Smooth muscle cell (in vitro differentiated cells): ENCODE measurements around the gene ALG10B. TPM values are rescaled to one million over a fixed set of nuclear protein-coding genes. Genes with fewer than 3 reads are reported as not detected.

ENCODE experiments used
- DNase-seq: peaks from one replicate; lab custom pipeline; 2025; ENCODE audit not compliant: unreplicated experiment; lab: John Stamatoyannopoulos, UW
- H2AFZ ChIP-seq: fragments of 200-600 bp; sonication (generic); 2 replicates; pipeline ENCODE4 v1.6.0; 2016; ENCODE audit warnings: antibody characterized with exemption, low read depth, mild to moderate bottlenecking
- H3F3A ChIP-seq: fragments of 200-600 bp; sonication (generic); 2 replicates; pipeline ENCODE4 v1.6.0; 2017; ENCODE audit warnings: antibody characterized with exemption, low read depth
- H3K27ac ChIP-seq: fragments of 200-600 bp; sonication (generic); 2 replicates; pipeline ENCODE4 v1.5.1; 2016; ENCODE audit warnings: low read depth, mild to moderate bottlenecking
- H3K27me3 ChIP-seq: fragments of 200-600 bp; sonication (generic); 2 replicates; pipeline ENCODE4 v1.6.1; 2016; ENCODE audit warnings: low read depth, mild to moderate bottlenecking
- H3K36me3 ChIP-seq: fragments of 200-600 bp; sonication (generic); 2 replicates; pipeline ENCODE4 v1.5.1; 2016; ENCODE audit warnings: low read depth
- H3K4me1 ChIP-seq: fragments of 200-600 bp; sonication (generic); 2 replicates; pipeline ENCODE4 v1.5.1; 2016; ENCODE audit warnings: low read depth
- H3K4me2 ChIP-seq: fragments of 200-600 bp; sonication (generic); 2 replicates; pipeline ENCODE4 v1.6.0; 2016; ENCODE audit warnings: mild to moderate bottlenecking
- H3K4me3 ChIP-seq: fragments of 200-600 bp; sonication (generic); 2 replicates; pipeline ENCODE4 v1.5.1; 2016; ENCODE audit warnings: mild to moderate bottlenecking
- H3K79me2 ChIP-seq: fragments of 200-600 bp; sonication (generic); 2 replicates; pipeline ENCODE4 v1.6.0; 2016; ENCODE audit warnings: low read depth, mild to moderate bottlenecking
- H3K9ac ChIP-seq: fragments of 200-600 bp; sonication (generic); 2 replicates; pipeline ENCODE4 v1.6.0; 2016; ENCODE audit warnings: low read depth
- H3K9me3 ChIP-seq: fragments of 200-600 bp; sonication (generic); replicated peaks from 2 replicates; pipeline ENCODE4 v1.5.1; 2016; ENCODE audit warnings: low read depth
- H4K20me1 ChIP-seq: fragments of 200-600 bp; sonication (generic); 2 replicates; pipeline ENCODE4 v1.6.0; 2016; ENCODE audit warnings: low read depth
- WGBS: methylation state at CpG from one replicate; pipeline ENCODE4 v1.1.7; 2016; ENCODE audit warnings: low lambda C conversion rate; 5-methylcytosine and 5-hydroxymethylcytosine counted together
- polyA plus RNA-seq: library from polyadenylated mRNA; unstranded; fragments of >200 nt; fragmentation: Nextera tagmentation; extraction: Ambion mirVana; gene quantifications from 2 replicates; pipeline ENCODE4 v1.2.1, GENCODE V29; 2016
- total RNA-seq: library from RNA; depleted of rRNA; stranded (reverse); fragments of >200 nt; gene quantifications from 2 replicates; pipeline ENCODE4 v1.2.3, GENCODE V29; 2014
- TF ChIP-seq, protein P1 (sequence below): fragments of 200-600 bp; sonication (generic); IDR thresholded peaks from 2 replicates; pipeline ENCODE4 v1.5.1; 2017; ENCODE audit warnings: borderline replicate concordance, mild to moderate bottlenecking, antibody characterized with exemption; ENCODE audit not compliant: insufficient read depth, poor library complexity, severe bottlenecking

The ALG10B gene
- total RNA-seq: 10.2 and 11.5 TPM in 2 replicates
- polyA plus RNA-seq: 0.42 and 0.84 TPM in 2 replicates

DNA sequence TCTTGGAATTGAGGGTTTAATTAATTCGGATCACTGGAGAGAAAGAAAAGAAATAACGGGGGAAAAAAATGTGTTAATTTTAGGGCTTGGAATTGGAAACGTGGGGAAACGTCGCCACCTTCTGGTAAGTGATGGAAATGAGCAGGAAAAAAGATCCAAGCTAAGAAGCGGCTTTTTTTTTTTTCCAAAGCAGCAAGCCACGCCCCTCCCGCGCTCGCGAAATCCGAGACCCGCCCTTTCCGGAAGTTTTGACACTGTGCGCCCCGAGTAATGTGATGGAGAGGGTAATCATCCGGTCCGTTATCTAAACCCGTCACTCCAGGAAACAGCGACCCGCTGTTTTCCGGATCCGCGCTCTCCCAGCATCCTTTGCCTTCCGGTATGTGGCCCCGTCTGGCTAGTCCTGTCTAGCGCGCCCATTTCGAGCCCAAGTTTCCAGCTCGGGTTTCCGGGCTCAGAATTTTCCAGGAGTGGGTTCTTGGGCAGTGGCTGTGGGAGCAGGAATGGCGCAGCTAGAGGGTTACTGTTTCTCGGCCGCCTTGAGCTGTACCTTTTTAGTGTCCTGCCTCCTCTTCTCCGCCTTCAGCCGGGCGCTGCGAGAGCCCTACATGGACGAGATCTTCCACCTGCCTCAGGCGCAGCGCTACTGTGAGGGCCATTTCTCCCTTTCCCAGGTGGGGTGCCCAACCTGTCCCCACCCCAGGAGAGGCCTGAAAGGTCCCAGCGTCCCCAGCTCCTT is at the start of gene ALG10B:
TSS of gene ALG10B (plus strand) at position 384 of the 739 bp plus-strand sequence. CDS start at position 504, 120 bp downstream.
- TF ChIP-seq, protein P1, sequence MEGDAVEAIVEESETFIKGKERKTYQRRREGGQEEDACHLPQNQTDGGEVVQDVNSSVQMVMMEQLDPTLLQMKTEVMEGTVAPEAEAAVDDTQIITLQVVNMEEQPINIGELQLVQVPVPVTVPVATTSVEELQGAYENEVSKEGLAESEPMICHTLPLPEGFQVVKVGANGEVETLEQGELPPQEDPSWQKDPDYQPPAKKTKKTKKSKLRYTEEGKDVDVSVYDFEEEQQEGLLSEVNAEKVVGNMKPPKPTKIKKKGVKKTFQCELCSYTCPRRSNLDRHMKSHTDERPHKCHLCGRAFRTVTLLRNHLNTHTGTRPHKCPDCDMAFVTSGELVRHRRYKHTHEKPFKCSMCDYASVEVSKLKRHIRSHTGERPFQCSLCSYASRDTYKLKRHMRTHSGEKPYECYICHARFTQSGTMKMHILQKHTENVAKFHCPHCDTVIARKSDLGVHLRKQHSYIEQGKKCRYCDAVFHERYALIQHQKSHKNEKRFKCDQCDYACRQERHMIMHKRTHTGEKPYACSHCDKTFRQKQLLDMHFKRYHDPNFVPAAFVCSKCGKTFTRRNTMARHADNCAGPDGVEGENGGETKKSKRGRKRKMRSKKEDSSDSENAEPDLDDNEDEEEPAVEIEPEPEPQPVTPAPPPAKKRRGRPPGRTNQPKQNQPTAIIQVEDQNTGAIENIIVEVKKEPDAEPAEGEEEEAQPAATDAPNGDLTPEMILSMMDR: peak; percentile 64
- peak within 1 kb of the TSS; percentile 71 for H3K9ac ChIP-seq
- H2AFZ ChIP-seq: peak within 1 kb of the TSS; percentile 99
- H3K4me2 ChIP-seq: peak within 1 kb of the TSS; percentile 91
- no peaks in the 10 kb centered on the region for H3F3A ChIP-seq
- H3K4me3 ChIP-seq: peak within 1 kb of the TSS; percentile 68
- no peaks in the 10 kb centered on the region for H4K20me1 ChIP-seq
- H3K27ac ChIP-seq: peak within 1 kb of the TSS; percentile 45
- no peaks in the 10 kb centered on the region for H3K36me3 ChIP-seq
- no peaks in the 10 kb centered on the region for H3K27me3 ChIP-seq
- peak; percentile 76 for DNase-seq
- no peaks in the 10 kb centered on the region for H3K79me2 ChIP-seq
- 2% methylated on average over 42 of the region's 42 CpGs for WGBS
- H3K9me3 ChIP-seq: no peaks in the 10 kb centered on the region
- peaks cover 3% of the 10 kb centered on the region for H3K4me1 ChIP-seq

DNA sequence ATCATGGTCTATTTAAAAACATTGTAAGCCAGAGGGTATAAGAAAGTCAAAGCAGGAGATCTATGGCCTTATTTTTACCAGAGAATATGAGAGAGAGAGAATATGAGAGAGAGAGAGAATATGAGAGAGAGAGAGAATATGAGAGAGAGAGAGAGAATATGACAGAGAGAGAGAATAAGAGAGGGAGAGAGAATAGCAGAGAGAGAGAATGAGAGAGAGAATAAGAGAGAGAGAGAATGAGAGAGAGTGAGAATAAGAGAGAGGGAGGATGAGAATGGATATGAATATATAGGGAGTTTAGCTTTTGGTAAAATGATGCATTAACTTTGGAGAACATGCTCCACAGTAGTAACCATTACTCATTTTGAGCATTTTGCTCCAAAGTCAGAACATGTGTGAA is 48.0 kb upstream of the ALG10B start:
- Histone ChIP-seq H3F3A (no peaks in the 10 kb centered on the region), H3K27ac (no peak overlapping the region), H3K27me3 (no peaks in the 10 kb centered on the region), H4K20me1 (no peaks in the 10 kb centered on the region), H3K36me3 (no peaks in the 10 kb centered on the region), H2AFZ (no peak overlapping the region), H3K9me3 (peaks cover 4% of the 10 kb centered on the region), H3K4me1 (no peaks in the 10 kb centered on the region), H3K4me2 (no peak overlapping the region), H3K4me3 (no peak overlapping the region), H3K9ac (no peak overlapping the region), H3K79me2 (no peaks in the 10 kb centered on the region)
- TF ChIP-seq, protein P1: no peak
- DNase-seq: no peak

DNA sequence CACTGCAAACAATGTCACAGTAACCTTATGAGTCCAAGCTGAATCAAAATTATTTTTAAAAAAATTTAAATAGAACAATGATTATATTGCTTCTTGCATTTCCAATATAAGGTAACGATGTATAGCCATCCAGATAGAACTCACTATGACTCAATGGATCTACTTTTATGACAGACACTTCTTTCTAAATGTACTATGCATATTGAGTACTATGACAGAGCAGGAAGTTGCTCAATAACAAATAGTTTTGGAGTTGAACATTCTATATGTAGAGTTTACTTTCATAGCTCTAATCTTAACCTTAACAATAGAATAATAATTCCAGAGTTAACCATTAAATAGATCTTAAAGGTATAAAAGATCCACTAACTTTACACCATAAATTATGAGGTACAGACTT is 46.7 kb upstream of the ALG10B start:
- no peak overlapping the region for H3K9ac ChIP-seq
- no peaks in the 10 kb centered on the region for H3F3A ChIP-seq
- H3K27me3 ChIP-seq: no peaks in the 10 kb centered on the region
- WGBS: 36% methylated on average over 1 of the region's 1 CpG
- H3K4me1 ChIP-seq: no peaks in the 10 kb centered on the region
- no peak overlapping the region for H2AFZ ChIP-seq
- peaks cover 9% of the 10 kb centered on the region for H3K9me3 ChIP-seq
- no peak overlapping the region for H3K4me3 ChIP-seq
- TF ChIP-seq, protein P1: no peak
- no peak overlapping the region for H3K27ac ChIP-seq
- DNase-seq: no peak
- no peaks in the 10 kb centered on the region for H3K79me2 ChIP-seq
- no peak overlapping the region for H3K4me2 ChIP-seq
- H4K20me1 ChIP-seq: no peaks in the 10 kb centered on the region
- H3K36me3 ChIP-seq: no peaks in the 10 kb centered on the region

- no peaks in the 10 kb centered on the region for H4K20me1 ChIP-seq
- H2AFZ ChIP-seq: no peak overlapping the region
- TF ChIP-seq, protein P1: no peak
- H3K4me2 ChIP-seq: no peak overlapping the region
- no peaks in the 10 kb centered on the region for H3K4me1 ChIP-seq
- no peak overlapping the region for H3K4me3 ChIP-seq
- WGBS: 42% methylated on average over 2 of the region's 2 CpGs
- H3K36me3 ChIP-seq: no peaks in the 10 kb centered on the region
- no peaks in the 10 kb centered on the region for H3K79me2 ChIP-seq
- H3K27ac ChIP-seq: no peak overlapping the region
- no peak for DNase-seq
- H3K9ac ChIP-seq: no peak overlapping the region
- no peaks in the 10 kb centered on the region for H3K27me3 ChIP-seq
- H3F3A ChIP-seq: no peaks in the 10 kb centered on the region
- peaks cover 3% of the 10 kb centered on the region for H3K9me3 ChIP-seq
Measured at GRCh38 chr12:38279756-38280155, 36.8 kb upstream of the ALG10B start.
